ENCODE results near the gene UGDH.

- no peak for TF ChIP-seq CTCF (IDR thresholded peaks at IDR 0.05; ENCODE audit: low read depth, low read length, poor library complexity, severe bottlenecking)
- no peak for TF ChIP-seq EZH2phosphoT487 (IDR thresholded peaks at IDR 0.05; ENCODE audit: borderline replicate concordance, low read length)
Measured at GRCh38 chr4:39568805-39569204, 41.6 kb upstream of the UGDH start.

All from DOHH2 (cell line).